IMR-90 (cell line): ENCODE measurements around the gene SASH1. TPM values are rescaled to one million over a fixed set of nuclear protein-coding genes. Genes with fewer than 3 reads are reported as not detected.

ENCODE experiments used
- ATAC-seq: fragments of 200-7000 bp; cut with Tn5 transposase; 2 replicates; pipeline ENCODE4 v1.9.1; 2020; ENCODE audit warnings: low read depth, mild to moderate bottlenecking, moderate library complexity
- BruUV-seq: library from RNA; stranded (reverse); fragments of 400-500 nt; replicated peaks from 2 replicates; lab custom pipeline; 2021; lab: Mats Ljungman, UMichigan
- CTCF ChIA-PET: fragments of 300-600 bp; formaldehyde crosslinking; extraction: SDS; loops from one replicate; lab custom pipeline; 2021; ENCODE audit warnings: antibody characterized with exemption; lab: Yijun Ruan, JAX
- POLR2A ChIA-PET: fragments of 300-600 bp; sonication (Branson Sonifier 250); formaldehyde crosslinking; loops from one replicate; lab custom pipeline; 2022; ENCODE audit warnings: antibody characterized with exemption; ENCODE audit not compliant: unreplicated experiment; lab: Charles Lee
- DNase-seq: peaks from one replicate; pipeline ENCODE4 v3.0.0; 2013
- H2AFZ ChIP-seq: replicated peaks from 2 replicates; pipeline ENCODE3; 2013; ENCODE audit warnings: low read length, mild to moderate bottlenecking; ENCODE audit not compliant: poor library complexity
- H2AK5ac ChIP-seq: 2 replicates; pipeline ENCODE4 v1.6.1; 2013; ENCODE audit warnings: low read depth, low read length, inconsistent platforms
- H2AK9ac ChIP-seq: replicated peaks from 2 replicates; pipeline ENCODE3; 2013; ENCODE audit warnings: mild to moderate bottlenecking, low read depth, low read length, moderate library complexity; ENCODE audit not compliant: poor library complexity
- H2BK120ac ChIP-seq: 2 replicates; pipeline ENCODE4 v1.6.1; 2013; ENCODE audit warnings: low read depth, low read length, inconsistent platforms
- H2BK15ac ChIP-seq: 3 replicates; pipeline ENCODE4 v1.6.1; 2013; ENCODE audit warnings: low read depth, low read length, inconsistent platforms
- H2BK20ac ChIP-seq: 2 replicates; pipeline ENCODE4 v1.6.1; 2013; ENCODE audit warnings: low read depth, mild to moderate bottlenecking, inconsistent platforms, low read length, moderate library complexity
- H2BK5ac ChIP-seq: 2 replicates; pipeline ENCODE4 v1.6.1; 2013; ENCODE audit warnings: mild to moderate bottlenecking, low read depth, low read length, inconsistent platforms; ENCODE audit not compliant: poor library complexity, severe bottlenecking
- H3K14ac ChIP-seq: replicated peaks from 2 replicates; pipeline ENCODE4 v1.6.1; 2013; ENCODE audit warnings: low read depth, low read length, inconsistent platforms
- H3K18ac ChIP-seq: 2 replicates; pipeline ENCODE4 v1.6.1; 2013; ENCODE audit warnings: low read depth, low read length, control low read depth
- H3K23ac ChIP-seq: 2 replicates; pipeline ENCODE4 v1.6.1; 2013; ENCODE audit warnings: low read depth, low read length, inconsistent platforms
- H3K27ac ChIP-seq: 2 replicates; pipeline ENCODE4 v1.5.1; 2013; ENCODE audit warnings: mild to moderate bottlenecking, control low read depth, low read length; ENCODE audit not compliant: insufficient read depth
- H3K27me3 ChIP-seq: 2 replicates; pipeline ENCODE4 v1.6.1; 2013; ENCODE audit warnings: low read length; ENCODE audit not compliant: control insufficient read depth, insufficient read depth
- H3K36me3 ChIP-seq: 2 replicates; pipeline ENCODE4 v1.6.1; 2013; ENCODE audit warnings: low read length, mixed read lengths; ENCODE audit not compliant: control insufficient read depth, insufficient read depth
- H3K4ac ChIP-seq: 2 replicates; pipeline ENCODE4 v1.6.1; 2013; ENCODE audit warnings: low read depth, low read length, inconsistent platforms
- H3K4me1 ChIP-seq: 2 replicates; pipeline ENCODE4 v1.6.1; 2013; ENCODE audit warnings: low read length, mixed read lengths; ENCODE audit not compliant: control insufficient read depth, insufficient read depth
- H3K4me2 ChIP-seq: 2 replicates; pipeline ENCODE4 v1.6.1; 2013; ENCODE audit warnings: low read depth, mild to moderate bottlenecking, control low read depth, low read length, moderate library complexity
- H3K4me3 ChIP-seq: 2 replicates; pipeline ENCODE4 v1.5.1; 2013; ENCODE audit warnings: low read depth, mild to moderate bottlenecking, control low read depth, low read length, moderate library complexity; ENCODE audit not compliant: insufficient read depth
- H3K56ac ChIP-seq: 2 replicates; pipeline ENCODE4 v1.6.1; 2013; ENCODE audit warnings: low read length, inconsistent platforms; ENCODE audit not compliant: insufficient read depth; ENCODE audit errors: extremely low read depth
- H3K79me1 ChIP-seq, 2 experiments: 2 replicates each; pipeline ENCODE4 v1.6.1; 2013; ENCODE audit warnings: low read length in 2 of 2, inconsistent platforms in 1 of 2, low read depth in 1 of 2
- H3K9ac ChIP-seq: 2 replicates; pipeline ENCODE4 v1.6.1; 2013; ENCODE audit warnings: low read depth, low read length, control low read depth
- H3K9me1 ChIP-seq: 2 replicates; pipeline ENCODE4 v1.6.1; 2013; ENCODE audit warnings: low read length, inconsistent platforms; ENCODE audit not compliant: insufficient read depth
- H3K9me3 ChIP-seq: 2 replicates; pipeline ENCODE4 v1.6.1; 2013; ENCODE audit warnings: low read length; ENCODE audit not compliant: control insufficient read depth, insufficient read depth
- H4K20me1 ChIP-seq: 2 replicates; pipeline ENCODE4 v1.6.1; 2013; ENCODE audit warnings: low read length, inconsistent platforms; ENCODE audit not compliant: insufficient read depth
- H4K5ac ChIP-seq: 2 replicates; pipeline ENCODE4 v1.6.1; 2013; ENCODE audit warnings: mild to moderate bottlenecking, low read depth, low read length, control low read depth
- H4K8ac ChIP-seq, 2 experiments: 2 replicates each; pipeline ENCODE4 v1.6.1; 2013; ENCODE audit warnings: low read depth in 2 of 2, low read length in 2 of 2, control low read depth in 1 of 2, inconsistent platforms in 1 of 2
- H4K91ac ChIP-seq: 2 replicates; pipeline ENCODE4 v1.6.1; 2013; ENCODE audit warnings: low read depth, low read length, inconsistent platforms; ENCODE audit not compliant: insufficient read depth
- CEBPB ChIP-seq: IDR thresholded peaks from 2 replicates; pipeline ENCODE4 v1.6.1; 2012; ENCODE audit warnings: low read depth, low read length, improper control_type of control experiment
- RCOR1 ChIP-seq: IDR thresholded peaks from 2 replicates; pipeline ENCODE4 v1.6.1; 2012; ENCODE audit warnings: mild to moderate bottlenecking, low read length, improper control_type of control experiment; ENCODE audit not compliant: insufficient replicate concordance
- WGBS, 2 experiments: methylation state at CpG; one replicate each; pipeline versions ENCODE4 v1.1.5 to v1.1.7; 2013; ENCODE audit warnings: missing lambda C conversion rate in 2 of 2; ENCODE audit not compliant: insufficient read length in 1 of 2; ENCODE audit errors: extremely low coverage in 2 of 2; 5-methylcytosine and 5-hydroxymethylcytosine counted together
- dilution Hi-C: fragments of 300-500 bp; cut with HindIII; formaldehyde crosslinking; loops from one replicate; pipeline ENCODE4 v1.14.3; 2018; ENCODE audit warnings: low sequenced_read_pairs; ENCODE audit not compliant: unreplicated experiment
- in situ Hi-C: fragments of 300-500 bp; cut with MboI; formaldehyde crosslinking; loops from 3 replicates; pipeline ENCODE4 v1.14.3; 2019; ENCODE audit warnings: low sequenced_read_pairs, inconsistent platforms, mixed read lengths
- intact Hi-C: fragments of 100-400 bp; cut with micrococcal nuclease; formaldehyde crosslinking; loops from 2 replicates; pipeline ENCODE4 v1.10.0; 2022
- polyA plus RNA-seq, 3 experiments: library from polyadenylated mRNA; depleted of rRNA; stranded (reverse); fragments of >200 nt; gene quantifications; 2 replicates each; pipeline ENCODE4 v1.2.3, GENCODE V29; 2012; ENCODE audit warnings: low replicate concordance in 1 of 3
- total RNA-seq: library from RNA; depleted of rRNA; stranded (reverse); fragments of >200 nt; gene quantifications from 2 replicates; pipeline ENCODE4 v1.2.3, GENCODE V29; 2012

The SASH1 gene
- total and polyA plus RNA-seq, 2 of the 4 experiments (the other 2 are of a cell fraction) = 11.6 to 16.5 TPM

DNA sequence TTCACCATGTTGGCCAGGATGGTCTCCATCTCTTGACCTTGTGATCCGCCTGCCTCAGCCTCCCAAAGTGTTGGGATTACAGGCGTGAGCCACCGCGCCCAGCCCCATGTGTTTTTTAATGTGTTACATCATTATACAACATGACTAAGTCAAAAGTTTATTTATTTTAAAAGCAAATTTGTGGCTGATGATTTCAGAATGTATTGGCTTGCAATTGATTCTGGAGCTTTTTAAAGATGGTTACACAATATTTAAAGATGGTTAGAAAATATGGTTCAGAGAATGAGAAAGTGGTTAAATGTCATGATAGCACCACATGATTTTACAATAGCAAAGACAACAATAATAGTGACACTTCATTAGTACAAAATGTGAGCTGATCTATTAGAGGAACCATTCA, 80.5 kb downstream of the SASH1 start:
- no peak overlapping the region for H3K4me3 ChIP-seq
- no peak overlapping the region for H3K27ac ChIP-seq
- in situ Hi-C loops = no loop called here
- H3K14ac ChIP-seq = no peak overlapping the region
- no peaks in the 10 kb centered on the region for H3K36me3 ChIP-seq
- no peak overlapping the region for H3K56ac ChIP-seq
- no peak overlapping the region for H3K4me2 ChIP-seq
- no peak overlapping the region for H3K9ac ChIP-seq
- H2AK9ac ChIP-seq = no peak overlapping the region
- ATAC-seq (0 out of 2 replicates have a peak, but pooled peaks have one; percentile 13), DNase-seq (peak; percentile 45)
- H2BK120ac ChIP-seq = no peak overlapping the region
- ChIA-PET CTCF (no interaction called here), POLR2A (no interaction called here)
- no peaks in the 10 kb centered on the region for H3K9me3 ChIP-seq
- H2BK5ac ChIP-seq = no peak overlapping the region
- no peak overlapping the region for H2AK5ac ChIP-seq
- no peak overlapping the region for H3K4ac ChIP-seq
- H4K91ac ChIP-seq = no peak overlapping the region
- H3K27me3 ChIP-seq = no peaks in the 10 kb centered on the region
- no peak overlapping the region for H4K5ac ChIP-seq
- dilution Hi-C loops = no loop called here
- peaks cover 5% of the 10 kb centered on the region for H3K4me1 ChIP-seq
- H2BK15ac ChIP-seq = no peak overlapping the region
- H3K9me1 ChIP-seq = peaks cover 10% of the 10 kb centered on the region
- peaks cover 11 to 42% of the 10 kb centered on the region in 2 experiments for H3K79me1 ChIP-seq
- H3K18ac ChIP-seq = no peak overlapping the region
- no TSS peak for BruUV-seq
- no peak overlapping the region for H2AFZ ChIP-seq
- TF ChIP-seq CEBPB (peak; percentile 63), RCOR1 (no peak)
- no CpG with 5 or more reads among the region's 4 CpGs for WGBS, 2 experiments
- no peak overlapping the region for H4K8ac ChIP-seq
- H2BK20ac ChIP-seq = no peak overlapping the region
- intact Hi-C loops = no loop called here
- H4K20me1 ChIP-seq = no peaks in the 10 kb centered on the region
- H3K23ac ChIP-seq = no peak overlapping the region
